Measurements from ENCODE around the gene ARF5.

- TF ChIP-seq, protein P1, sequence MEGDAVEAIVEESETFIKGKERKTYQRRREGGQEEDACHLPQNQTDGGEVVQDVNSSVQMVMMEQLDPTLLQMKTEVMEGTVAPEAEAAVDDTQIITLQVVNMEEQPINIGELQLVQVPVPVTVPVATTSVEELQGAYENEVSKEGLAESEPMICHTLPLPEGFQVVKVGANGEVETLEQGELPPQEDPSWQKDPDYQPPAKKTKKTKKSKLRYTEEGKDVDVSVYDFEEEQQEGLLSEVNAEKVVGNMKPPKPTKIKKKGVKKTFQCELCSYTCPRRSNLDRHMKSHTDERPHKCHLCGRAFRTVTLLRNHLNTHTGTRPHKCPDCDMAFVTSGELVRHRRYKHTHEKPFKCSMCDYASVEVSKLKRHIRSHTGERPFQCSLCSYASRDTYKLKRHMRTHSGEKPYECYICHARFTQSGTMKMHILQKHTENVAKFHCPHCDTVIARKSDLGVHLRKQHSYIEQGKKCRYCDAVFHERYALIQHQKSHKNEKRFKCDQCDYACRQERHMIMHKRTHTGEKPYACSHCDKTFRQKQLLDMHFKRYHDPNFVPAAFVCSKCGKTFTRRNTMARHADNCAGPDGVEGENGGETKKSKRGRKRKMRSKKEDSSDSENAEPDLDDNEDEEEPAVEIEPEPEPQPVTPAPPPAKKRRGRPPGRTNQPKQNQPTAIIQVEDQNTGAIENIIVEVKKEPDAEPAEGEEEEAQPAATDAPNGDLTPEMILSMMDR (IDR thresholded peaks at IDR 0.05), result no peak
- TF ChIP-seq POLR2A (IDR thresholded peaks at IDR 0.05), result no peak
Observed at GRCh38 chr7:127586346-127586745, 1.9 kb upstream of the ARF5 start.

Measured in right lobe of liver (tissue), 4 donors.